Inferior parietal cortex (tissue), 1 donor: Measurements from ENCODE around the gene CLCN5.

Experiments
- DNase-seq: peaks from one replicate; pipeline ENCODE4 v3.0.0-alpha.2; 2016; ENCODE audit errors: extremely low spot score

The CLCN5 gene

DNA sequence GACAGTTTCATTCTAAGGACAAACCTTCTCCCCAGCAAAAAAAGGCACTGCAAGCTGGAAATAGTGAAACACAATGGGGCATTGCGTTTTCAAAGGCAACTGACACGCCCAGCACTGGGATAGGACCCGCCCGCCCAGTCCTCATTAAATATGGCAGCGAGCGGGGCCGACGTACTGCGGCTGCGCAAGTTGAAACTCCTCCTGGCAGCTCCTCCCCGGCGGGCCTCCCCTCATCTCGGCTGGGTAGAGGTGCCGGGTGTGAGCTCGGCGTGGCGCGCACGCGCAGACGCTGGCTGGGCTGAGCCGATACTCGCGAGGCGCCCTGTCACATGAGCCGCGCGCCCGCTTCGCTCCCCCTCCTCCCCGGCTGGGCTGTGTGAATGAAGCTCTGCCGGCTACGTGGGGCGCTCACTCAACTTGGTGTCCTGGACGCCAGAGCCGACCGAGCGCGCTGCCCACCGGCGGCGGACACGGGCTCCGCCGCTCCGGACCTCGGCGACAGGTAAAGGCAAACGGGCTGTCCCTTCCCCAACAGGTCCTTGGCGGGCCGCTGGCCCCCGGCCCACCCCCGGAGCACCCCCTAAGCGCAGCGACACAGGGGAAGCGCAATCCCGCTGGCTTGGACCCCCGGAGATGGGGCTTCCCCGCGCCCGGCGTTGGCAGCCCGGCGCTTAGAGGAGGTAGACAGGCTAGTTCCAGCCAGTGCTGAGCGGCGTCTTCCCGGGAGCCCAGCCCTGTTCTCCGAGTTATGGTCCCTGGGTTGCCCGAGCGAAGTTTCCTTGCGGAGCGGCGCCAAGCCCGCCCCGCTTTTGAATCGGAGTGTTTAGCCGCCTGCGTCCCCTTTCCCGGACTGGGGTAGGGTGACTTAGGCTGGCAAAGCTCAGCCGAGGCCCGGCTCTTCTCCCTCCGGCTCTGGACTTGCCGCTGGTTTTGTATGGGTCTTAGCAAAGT, at the start of gene CLCN5:
Gene CLCN5 (plus strand): TSS at position 306 of the 951 bp plus-strand sequence. CDS start 2,703 bp downstream, outside the sequence.
- peak; percentile 86 for DNase-seq

DNA sequence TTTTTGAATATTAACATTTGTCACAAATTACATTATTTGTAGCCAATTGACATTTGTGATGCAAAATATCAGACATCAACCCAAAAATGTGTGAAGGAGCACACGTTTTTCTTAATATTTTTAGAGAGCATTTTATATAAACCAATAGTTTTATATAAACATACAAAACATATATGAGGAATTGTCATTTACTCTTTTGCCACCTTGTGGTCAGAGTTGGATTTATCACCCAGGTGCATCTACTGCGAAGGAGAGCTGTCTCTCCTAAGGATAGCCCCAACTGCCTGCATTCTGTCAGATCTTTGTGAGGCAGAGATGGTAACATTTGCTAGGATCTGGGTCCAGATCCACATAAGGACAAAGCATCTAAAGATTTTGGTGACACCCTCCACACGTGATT, 45.6 kb upstream of the CLCN5 start:
- DNase-seq: peak; percentile 65

DNA sequence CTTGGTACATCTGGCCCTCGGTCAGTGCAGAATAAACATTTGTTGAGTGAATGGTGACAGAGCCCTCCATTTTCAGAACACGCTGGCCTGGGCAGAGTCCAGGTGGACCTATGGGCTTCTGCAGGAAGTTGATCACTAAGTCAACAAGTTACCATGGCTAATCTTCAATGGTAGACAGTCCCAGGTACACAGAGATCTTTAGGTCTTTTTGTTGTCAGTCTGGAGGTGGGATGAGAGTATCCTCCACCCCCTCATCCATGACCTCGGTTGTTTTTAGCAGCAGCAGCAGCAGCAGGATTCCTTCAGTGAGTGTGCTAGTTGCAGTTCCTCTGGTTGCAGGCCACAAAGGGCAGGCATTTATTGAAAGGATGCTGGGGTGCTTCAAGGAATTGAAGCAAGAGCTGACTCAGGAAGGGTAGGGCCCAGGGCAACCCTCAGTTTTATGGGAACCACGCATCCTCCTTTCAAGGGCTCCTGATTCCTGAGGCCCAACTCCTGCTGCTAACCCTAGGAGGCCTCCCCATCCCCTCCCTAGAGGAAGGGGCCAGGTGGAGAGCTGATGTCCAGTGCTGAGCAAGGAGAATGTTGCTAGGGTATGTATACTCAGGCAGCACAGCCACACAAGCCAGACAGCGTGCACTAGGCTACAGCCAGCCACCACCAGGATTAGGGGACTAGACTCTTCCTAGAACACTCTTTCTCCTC, 44.8 kb upstream of the CLCN5 start:
- no peak for DNase-seq

DNA sequence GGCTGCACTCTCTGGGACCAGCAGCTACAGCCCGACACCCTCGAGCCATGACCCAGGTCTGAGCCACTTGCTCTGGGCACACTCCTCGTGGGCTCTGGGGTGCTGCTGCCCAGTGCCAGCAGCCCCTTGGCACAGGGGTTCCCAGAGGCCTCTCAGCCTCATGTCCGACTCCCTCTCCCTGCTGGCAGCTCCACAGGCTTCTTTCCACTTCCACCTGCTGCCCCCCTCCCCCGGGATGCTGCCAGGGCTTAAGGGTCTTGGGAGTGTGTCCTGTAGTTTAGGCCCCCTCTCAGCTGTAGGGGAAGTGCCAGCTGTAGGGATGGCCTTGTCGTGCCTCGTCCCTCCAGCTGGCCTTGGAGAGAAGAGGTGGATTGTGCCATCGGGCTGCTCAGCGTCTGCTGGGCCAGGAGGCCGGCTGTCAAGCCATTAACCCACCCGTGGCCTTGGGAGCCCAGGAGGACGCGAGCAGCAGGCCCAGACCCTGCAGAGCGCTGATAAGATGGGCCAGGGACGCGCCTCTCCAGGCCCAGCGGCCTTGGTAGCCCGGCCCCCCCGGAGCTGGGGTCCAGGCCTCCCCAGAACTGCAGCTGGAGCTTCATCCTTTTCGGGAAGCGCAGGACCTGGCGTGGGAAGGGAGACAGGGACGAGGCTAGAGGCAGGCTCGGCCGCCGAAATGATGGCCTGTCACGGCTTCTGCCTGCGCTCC, 44.1 kb upstream of the CLCN5 start:
- no peak for DNase-seq

DNA sequence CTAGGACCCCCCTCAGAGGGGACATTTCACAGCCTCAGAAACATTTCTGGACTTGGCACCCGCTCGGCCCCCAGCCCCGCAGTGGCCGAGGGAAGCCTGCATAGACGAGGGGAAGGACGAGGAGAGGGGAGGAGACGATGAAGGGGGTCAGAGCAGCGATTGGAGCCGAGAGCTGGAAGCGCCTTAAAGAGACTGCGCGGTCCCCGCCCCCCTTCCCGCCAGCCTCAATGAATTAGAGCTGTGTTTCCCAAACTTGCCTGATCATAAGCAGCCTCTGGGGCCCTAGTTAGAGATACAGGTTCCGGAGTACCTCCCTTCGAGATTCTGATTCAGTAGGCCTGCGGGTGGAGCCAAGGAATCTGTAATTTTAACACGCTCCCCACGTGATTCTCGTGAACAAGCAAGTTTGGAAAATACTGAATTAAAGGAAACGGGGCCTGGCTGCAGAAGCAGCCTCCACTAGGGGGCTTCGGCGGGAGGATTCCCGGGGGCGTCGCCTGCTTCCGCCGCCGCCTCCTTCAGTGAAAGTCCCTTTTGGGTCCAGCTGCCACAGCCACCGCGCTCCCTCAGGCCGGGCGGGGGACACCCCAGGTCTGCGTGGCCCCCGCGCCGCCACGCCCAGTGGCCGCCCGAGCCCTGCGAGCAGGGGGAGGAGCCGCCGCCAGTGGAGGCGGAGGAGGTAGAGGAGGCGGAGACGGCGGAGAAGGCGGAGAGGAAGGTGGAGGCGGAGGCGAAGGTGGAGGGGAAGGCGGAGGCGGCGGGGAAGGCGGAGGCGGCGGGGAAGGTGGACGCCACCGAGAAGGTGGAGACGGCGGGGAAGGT, 43.4 kb upstream of the CLCN5 start, which contains the start of gene USP27X:
Gene USP27X (plus strand): TSS at position 651 of the 822 bp plus-strand sequence. CDS start 824 bp downstream, outside the sequence.
- peak; percentile 67 for DNase-seq

DNA sequence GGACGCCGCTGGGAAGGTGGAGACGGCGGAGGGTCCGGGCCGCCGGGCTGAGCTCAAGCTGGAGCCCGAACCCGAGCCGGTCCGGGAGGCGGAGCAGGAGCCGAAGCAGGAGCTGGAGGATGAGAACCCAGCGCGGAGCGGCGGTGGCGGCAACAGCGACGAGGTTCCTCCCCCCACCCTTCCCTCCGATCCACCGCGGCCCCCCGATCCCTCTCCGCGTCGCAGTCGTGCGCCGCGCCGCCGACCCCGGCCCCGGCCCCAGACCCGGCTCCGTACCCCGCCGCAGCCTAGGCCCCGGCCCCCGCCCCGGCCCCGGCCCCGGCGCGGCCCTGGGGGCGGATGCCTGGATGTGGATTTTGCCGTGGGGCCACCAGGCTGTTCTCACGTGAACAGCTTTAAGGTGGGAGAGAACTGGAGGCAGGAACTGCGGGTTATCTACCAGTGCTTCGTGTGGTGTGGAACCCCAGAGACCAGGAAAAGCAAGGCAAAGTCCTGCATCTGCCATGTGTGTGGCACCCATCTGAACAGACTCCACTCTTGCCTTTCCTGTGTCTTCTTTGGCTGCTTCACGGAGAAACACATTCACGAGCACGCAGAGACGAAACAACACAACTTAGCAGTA, 42.6 kb upstream of the CLCN5 start:
- no peak for DNase-seq

DNA sequence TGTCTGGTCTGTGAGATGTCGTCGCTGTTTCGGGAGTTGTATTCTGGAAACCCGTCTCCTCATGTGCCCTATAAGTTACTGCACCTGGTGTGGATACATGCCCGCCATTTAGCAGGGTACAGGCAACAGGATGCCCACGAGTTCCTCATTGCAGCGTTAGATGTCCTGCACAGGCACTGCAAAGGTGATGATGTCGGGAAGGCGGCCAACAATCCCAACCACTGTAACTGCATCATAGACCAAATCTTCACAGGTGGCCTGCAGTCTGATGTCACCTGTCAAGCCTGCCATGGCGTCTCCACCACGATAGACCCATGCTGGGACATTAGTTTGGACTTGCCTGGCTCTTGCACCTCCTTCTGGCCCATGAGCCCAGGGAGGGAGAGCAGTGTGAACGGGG, 41.7 kb upstream of the CLCN5 start:
- DNase-seq: no peak

DNA sequence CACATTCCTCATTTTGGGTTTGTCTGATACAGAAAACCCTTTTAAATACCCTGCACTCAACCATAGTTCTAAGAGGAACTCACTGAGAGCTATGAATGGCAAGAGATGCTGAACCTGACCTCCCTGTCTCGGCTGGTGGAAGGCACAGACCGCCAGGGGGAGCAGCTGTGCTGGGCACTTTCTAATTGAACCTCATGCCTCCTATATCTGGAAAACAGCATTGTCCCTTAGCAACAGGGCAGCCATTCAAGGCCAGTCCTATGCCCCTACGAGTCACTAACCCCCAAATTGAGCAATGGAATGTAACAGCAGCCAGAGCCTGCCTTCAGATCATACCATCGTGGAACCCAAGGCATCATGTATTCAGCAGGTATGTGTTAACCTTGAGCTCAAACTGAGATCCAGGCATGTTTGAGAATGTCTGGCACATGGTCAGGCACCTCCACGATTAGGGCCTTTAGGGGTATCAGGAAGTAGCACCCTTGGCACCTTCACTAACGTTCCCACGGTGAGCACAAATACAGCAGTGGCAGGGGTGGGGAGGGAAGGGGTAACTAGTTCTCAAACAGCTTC, 38.0 kb upstream of the CLCN5 start:
- peak; percentile 31 for DNase-seq

DNA sequence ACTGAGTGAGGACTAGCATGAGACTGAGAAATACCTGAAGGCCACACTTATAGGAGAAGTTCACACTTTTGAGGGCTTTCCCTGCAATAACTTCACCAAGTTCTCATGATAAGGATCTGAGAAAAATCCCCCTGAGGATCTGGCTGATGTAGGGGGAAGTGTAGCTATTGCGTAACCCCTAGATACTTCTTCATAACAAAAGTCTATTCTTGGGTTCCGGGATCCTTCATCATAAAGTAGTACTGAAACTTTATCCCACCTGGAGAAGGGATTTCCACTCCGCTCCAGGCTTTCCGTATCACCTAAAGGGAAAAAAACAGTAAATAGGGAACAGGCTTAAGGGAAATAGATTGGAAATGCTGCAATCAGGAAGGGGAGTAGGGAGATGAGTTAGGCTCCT, 29.9 kb upstream of the CLCN5 start:
- DNase-seq: no peak

DNA sequence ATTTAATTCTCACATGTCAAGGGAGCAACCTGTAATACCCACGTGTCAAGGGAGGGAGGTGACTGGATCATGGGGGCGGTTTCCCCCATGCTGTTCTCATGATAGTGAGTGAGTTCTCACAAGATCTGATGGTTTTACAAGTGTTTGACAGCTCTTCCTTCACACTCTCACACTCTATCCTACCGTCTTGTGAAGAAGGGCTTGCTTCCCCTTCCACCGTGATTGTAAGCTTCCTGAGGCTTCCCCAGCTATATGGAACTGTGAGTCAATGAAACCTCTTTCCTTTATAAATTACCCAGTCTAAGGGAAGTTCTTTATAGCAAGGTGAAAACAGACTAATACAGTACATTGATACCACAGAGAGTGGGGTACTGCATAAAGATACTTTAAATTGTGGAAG, 25.4 kb upstream of the CLCN5 start:
- no peak for DNase-seq

DNA sequence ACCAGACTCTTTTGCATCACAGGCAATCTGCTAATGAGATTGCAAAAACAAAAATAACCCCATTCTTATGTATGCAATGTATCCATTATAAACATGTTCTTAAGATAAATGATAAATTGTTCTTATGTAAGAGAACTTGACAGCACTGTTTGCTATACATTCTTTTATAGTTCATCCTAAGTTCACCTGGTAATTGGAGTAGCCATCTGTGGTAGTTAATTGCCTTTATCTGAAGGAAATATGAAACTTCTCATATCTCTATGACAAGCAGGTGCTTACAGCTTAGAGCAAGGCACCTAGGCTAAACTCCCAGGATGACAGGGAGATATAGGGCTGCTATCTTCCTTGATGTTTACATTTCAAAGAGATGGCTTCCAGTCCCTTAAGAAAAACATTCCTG, 21.3 kb upstream of the CLCN5 start:
- no peak for DNase-seq

DNA sequence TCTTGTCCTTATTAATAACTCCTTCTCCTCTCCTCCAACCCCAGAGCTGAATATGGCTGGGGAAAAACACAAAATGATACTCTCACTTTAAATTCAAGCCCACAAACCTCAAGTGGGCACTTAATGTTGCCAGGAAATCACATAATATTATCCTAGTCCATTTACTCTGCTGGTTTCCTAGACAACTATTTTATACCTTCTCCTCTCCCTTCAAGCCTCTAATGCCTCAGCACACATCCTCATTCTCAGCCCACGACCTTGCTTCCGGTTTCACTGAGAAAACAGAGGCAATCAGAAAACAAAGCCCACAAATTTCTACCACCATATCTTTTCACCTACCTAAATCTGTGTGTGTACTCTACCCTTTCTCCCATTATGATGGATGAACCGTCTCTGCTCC, 12.1 kb upstream of the CLCN5 start:
- no peak for DNase-seq

DNA sequence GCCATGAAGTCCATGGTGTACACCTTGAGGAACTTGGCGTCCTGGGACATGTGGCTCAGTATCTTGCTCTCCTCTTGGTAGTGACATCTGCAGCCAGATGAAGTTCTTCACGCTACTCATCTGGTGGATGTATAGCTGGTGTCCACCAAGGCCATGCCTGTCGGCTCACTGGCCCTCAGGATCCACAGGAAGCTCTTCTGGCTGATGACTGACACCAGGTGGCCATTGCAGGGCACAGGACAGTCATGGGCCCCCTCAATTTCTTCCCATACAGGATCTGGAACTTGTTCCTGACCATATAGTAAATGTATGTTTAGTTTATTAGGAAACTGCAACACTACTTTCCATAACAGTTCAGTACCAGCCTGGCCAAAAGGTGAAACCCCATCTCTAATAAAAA, 10.3 kb upstream of the CLCN5 start:
- DNase-seq: no peak

DNA sequence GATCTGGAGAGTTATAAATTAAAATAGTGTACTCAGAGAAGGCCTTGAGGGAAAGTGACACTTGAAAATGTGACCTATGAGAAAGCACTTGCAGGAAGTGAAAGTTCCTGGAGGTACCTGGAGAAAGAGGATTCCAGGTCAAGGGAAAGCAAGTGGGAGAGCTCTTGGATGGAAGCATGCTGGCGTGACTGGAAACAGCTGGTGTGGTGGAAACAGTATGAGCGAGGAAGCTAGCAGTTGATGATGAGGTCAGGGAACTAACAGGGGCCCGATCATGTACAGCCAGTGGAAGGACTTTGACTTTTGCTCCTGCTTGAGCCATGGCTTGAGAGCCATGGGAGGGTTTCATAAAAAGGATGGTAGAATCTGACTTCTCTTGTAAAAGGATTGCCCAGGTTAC, 9.5 kb upstream of the CLCN5 start:
- no peak for DNase-seq

DNA sequence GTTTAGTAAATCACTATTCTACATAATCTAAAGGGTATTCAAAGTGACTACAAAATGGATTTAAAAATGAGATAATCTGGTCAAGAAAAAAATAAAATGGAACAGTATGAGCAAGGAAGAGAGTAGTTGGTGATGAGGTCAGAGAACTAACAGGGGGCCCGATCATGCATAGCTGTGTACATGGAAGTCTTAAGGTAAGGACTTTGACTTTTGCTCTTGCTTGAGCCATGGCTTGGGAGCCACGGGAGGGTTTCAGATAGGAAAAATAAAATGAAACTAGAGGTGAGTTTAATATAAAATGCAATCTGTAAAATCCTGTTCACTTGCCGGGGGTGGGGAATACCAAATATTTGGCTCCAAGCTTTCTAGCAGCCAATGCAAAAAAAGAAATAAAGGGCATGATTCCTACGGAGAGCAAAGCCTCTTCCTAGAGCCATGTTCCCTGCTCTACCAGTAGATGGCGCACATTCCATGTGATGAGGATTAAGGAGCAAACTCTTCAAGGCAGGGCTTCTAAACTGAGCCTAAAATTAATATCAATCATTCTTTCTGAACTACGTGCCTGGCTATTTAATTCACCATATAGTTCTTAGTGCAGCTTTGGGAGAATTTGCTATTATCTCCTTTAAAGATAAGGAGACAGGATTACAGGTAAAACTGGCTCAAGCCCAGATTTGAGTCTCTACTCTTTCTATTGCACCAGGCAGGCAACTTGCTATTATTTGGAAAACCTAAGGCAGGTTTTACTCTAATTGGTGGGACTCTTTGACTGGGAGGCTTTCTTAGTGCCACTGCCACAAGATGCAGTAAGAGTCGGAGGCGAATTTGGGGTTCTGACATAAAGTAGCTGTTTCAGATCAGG, 6.8 kb upstream of the CLCN5 start:
- DNase-seq: peak; percentile 49

DNA sequence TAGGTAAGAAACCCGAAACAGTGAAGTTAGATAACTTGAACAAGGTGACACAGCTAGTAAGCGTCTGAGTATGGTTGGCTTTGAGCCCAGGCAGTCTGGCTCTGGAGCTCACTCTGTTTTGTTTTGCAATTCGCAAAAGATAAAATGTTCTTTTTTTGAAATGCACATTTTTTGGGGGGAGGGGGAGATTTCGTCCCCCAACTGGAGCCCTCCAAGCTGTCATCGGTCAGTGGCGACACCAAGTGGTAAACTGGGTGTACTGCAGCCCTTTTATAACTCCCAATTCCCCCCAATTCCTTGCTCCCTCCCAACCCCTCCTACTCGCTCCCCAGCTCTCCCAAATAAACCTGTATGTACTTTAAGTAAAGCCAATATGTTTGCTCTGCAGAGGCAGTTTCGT, 2.8 kb upstream of the CLCN5 start:
- peak; percentile 31 for DNase-seq

DNA sequence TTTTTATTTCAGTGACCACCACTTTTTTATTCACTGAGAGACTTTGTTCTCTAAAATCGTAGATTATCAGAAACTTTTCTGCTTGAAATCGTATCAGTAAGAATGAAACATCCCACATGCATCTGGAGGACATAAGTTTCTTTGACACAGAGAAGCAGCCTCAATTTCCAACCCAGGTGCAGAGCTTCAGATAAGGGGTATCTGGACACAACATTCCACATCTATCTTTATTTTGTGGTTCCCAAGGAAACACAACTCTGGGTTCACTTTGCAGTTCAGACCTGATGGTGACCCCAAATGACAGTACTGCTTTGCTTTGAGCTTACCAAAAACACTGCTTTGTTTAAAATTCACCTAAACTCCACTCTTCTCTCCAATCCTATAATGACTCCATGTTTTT, 1.3 kb upstream of the CLCN5 start:
- DNase-seq: no peak

DNA sequence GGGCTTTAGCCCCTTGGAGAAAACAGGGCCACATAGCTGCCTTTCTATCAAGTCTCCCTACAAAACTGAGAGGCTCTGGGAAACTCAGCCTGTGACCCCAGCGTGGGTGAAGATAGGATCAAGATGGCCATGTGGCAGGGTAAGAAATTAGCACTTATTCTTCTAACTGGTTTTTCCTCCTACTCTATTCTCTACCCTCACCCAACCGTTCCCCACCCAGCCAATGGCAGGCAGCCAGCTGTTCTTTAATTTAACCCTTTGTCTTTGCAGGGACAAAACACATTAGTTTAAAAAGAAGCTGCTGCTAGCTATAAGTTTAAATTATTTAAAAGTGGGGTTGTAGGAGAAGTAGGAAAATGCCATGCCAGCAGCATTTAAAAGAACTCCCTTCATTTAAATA, 2.8 kb downstream of the CLCN5 start:
- DNase-seq: no peak

DNA sequence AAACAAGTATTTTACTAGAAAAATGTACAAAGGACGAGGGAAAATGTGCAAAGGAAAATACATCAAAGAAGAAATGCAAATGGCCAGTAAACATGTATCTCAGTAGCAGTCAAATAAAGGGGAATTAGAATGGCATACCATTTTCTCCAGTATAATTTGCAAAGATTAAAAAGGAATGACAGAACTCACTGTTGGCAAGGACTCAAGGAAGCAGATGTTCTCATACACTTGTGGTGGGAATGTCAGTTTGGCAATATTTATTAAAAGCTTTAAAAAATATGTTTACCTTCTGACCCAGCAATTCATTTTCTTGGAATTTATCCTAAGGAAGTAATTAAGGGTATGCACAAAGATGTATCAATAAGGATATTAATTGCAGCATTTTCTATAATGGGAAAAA, 7.6 kb downstream of the CLCN5 start:
- DNase-seq: no peak

DNA sequence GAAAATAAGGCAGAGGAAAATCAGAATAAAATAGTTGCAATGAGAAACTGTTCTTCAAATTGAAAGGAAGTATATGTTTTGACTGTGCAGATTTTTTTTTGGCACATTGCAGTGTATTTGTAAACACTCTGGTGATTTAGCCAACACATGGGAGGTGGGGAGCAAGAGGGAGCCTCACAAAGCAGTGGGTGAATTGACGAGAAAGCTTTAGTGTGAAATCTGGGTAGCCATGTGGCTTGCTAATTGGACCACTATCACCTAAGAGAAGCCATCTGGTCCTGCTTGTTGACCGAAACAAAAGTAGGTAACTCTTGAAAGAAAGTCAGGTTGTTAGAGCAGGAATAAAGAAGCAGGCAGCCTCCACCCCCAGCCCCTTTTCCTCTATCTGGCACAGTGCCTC, 10.4 kb downstream of the CLCN5 start:
- DNase-seq: no peak
